GM23338 (cell line): Measurements from ENCODE around the gene STRBP.

Source experiments
- CREB1 ChIP-seq: fragments of 250-450 bp; sonication (Bioruptor Pico); IDR thresholded peaks from 2 replicates; pipeline ENCODE4 v1.5.0; 2020; ENCODE audit warnings: low read depth, mild to moderate bottlenecking, moderate library complexity
- EZH2 ChIP-seq: fragments of 200-600 bp; sonication (generic); IDR thresholded peaks from one replicate; pipeline ENCODE4 v1.8.0; 2017; ENCODE audit warnings: antibody characterized with exemption, mild to moderate bottlenecking, low read depth; ENCODE audit not compliant: unreplicated experiment
- EZH2phosphoT487 ChIP-seq: fragments of 200-600 bp; sonication (generic); IDR thresholded peaks from one replicate; pipeline ENCODE4 v1.8.1; 2018; ENCODE audit warnings: antibody characterized with exemption; ENCODE audit not compliant: unreplicated experiment
- POLR2AphosphoS5 ChIP-seq: IDR thresholded peaks from 2 replicates; pipeline ENCODE4 v1.6.1; 2016; ENCODE audit warnings: antibody characterized with exemption, low read depth
- REST ChIP-seq: IDR thresholded peaks from one replicate; pipeline ENCODE4 v1.6.1; 2018; ENCODE audit warnings: antibody characterized with exemption; ENCODE audit not compliant: unreplicated experiment
- TF ChIP-seq, protein P1 (sequence below), 2 experiments: fragments of 200-600 bp in 1 of 2; sonication (generic) in 1 of 2; conservative IDR thresholded peaks; 2 replicates each; pipeline versions ENCODE4 v1.5.1 to v1.6.1; 2016 to 2017; ENCODE audit warnings: antibody characterized with exemption in 2 of 2, low read depth in 2 of 2, mild to moderate bottlenecking in 2 of 2, moderate library complexity in 1 of 2

- TF ChIP-seq POLR2AphosphoS5 (no peak), CREB1 (CRISPR knock-in tag) (no peak), EZH2phosphoT487 (no peak), EZH2 (no peak), REST (no peak)
- TF ChIP-seq, protein P1, sequence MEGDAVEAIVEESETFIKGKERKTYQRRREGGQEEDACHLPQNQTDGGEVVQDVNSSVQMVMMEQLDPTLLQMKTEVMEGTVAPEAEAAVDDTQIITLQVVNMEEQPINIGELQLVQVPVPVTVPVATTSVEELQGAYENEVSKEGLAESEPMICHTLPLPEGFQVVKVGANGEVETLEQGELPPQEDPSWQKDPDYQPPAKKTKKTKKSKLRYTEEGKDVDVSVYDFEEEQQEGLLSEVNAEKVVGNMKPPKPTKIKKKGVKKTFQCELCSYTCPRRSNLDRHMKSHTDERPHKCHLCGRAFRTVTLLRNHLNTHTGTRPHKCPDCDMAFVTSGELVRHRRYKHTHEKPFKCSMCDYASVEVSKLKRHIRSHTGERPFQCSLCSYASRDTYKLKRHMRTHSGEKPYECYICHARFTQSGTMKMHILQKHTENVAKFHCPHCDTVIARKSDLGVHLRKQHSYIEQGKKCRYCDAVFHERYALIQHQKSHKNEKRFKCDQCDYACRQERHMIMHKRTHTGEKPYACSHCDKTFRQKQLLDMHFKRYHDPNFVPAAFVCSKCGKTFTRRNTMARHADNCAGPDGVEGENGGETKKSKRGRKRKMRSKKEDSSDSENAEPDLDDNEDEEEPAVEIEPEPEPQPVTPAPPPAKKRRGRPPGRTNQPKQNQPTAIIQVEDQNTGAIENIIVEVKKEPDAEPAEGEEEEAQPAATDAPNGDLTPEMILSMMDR (conservative IDR thresholded peaks at IDR 0.05; ENCODE audit: low read depth in 2 of 2), result no peak
These were observed 32.2 kb upstream of the STRBP start for GRCh38 chr9:123300554-123300953.
